Prostate gland (tissue), 1 donor: ENCODE data around the gene LTBP2.

Experiments
- POLR2A ChIP-seq: fragments of 450-650 bp; IDR thresholded peaks from one replicate; pipeline ENCODE4 v1.6.1; 2016; ENCODE audit warnings: antibody characterized with exemption, mild to moderate bottlenecking
- POLR2AphosphoS5 ChIP-seq: sonication (generic); formaldehyde crosslinking; IDR thresholded peaks from one replicate; pipeline ENCODE4 v1.6.1; 2017; ENCODE audit warnings: antibody characterized with exemption

DNA sequence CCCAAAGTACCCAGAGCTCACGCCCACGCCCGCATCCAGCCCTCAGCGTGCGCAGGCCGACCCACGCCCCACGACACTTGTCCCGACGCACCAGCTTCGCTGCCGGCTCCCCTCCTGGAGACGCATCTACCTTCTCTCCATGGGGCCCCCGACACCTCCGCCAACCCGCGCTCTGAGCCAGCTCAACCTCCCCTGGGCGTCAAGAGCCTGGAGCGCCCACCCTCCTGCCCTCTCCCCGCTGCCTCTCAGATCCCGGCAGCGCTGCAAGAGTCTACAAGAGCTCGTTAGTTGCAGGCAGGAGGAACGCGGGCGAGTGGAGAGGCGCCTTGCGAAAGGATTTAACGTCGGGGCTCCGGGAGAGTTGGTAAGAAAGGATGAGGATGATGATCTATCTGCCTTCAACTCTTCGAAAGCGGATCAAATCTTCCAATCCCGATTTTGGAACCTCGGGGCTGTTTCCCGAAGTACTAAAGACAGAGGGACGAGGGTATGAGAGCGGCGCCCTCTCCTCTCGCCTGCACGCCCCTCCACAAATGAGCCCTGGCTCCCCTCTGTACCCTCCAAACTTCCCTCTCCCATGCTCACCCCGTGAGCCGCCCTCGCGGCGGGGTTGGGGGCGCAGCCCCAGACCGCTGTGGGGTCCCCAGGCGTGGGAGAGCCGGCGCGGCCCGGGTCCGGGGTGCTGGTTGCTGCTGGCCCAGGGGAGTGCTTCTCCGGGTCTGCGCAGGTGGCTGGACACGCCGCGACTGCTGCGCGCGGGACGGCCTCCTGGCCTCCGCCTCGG, 979 bp downstream of the LTBP2 start:
- TF ChIP-seq POLR2AphosphoS5 (no peak), POLR2A (no peak)
